ENCODE data around the gene DDI2.
"Not testable (repeated sequence)": the region's sequence is repeated elsewhere in the genome, so short reads cannot be mapped to it uniquely, and the experiment has no call there.

Gene DDI2

DNA sequence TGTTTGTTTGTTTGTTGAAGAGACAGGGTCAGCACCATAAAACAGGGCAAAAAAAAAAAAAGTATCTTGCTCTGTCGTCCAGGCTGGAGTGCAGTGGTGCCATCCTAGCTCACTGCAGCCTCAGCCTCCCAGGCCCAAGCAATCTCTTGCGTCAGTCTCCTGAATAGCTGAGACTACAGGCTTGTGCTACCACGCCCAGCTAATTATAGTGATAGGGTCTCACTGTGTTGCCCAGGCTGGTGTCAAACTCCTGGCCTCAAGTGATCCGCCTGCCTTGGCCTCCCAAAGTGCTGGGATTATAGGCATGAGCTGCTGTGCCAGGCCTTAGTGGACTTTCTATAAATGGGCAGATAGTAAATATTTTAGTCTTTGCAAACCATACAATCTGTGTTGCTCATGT, 19.2 kb downstream of the DDI2 start:
- DNase-seq (ENCODE audit: low read depth in 3 of 3): no peak

DNA sequence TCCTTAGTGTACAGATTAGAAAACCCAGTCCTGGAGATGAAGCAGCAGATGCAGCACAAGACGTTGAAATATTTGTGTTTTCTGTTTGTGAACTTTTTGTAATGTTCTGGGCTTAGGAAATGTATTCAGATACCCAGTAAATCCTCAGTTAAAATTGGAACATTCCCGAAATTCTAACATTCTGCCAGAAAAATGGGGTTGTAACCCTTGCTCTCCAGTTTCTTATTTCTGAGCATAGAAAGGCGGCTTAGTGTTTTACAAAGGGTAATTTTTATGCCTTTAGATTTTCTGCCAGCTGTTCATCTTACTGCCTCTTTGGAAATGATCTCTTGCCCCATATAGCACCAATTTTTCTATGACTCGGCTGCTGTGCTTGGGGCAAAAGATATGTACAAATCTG, 20.6 kb downstream of the DDI2 start:
- no peak for DNase-seq (ENCODE audit: low read depth in 3 of 3)

DNA sequence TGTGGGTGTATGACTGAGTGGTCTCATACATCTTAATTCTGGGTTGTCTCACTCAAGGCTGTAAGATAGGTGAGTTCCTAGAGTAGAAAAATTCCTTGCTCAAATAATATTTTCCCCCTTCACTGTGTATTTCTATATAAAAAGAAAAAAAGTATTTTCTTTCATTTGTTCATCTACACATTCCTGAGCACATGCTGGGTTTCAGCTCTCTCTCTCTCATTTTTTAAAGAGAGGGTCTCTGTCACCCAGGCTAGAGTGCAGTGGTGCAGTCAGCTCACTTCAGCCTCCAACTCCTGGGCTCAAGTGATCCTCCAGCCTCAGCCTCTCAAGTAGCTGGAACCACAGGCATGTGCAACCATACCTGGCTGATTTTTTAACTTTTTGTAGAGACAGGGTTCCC, 22.0 kb downstream of the DDI2 start:
- DNase-seq (ENCODE audit: low read depth in 3 of 3): no peak

DNA sequence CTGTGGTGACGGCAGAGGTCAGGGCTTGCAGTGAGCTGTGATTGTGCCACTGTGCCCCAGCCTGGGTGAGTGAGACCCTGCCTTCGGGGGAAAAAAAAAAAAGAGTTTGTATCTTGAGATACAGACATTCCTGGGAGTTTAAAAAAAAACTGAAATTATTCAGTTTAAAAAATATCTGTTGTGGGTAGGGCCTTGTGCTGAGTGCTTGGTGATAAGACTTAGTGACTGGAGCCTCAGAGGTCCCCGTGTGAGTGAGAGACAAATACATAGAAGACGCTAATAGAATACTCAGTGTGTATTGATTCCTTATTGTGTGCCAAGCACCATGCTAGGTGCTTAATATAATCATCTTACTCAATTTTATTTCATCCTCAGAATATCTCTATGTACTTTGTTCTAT, 22.7 kb downstream of the DDI2 start:
- no peak for DNase-seq (ENCODE audit: low read depth in 3 of 3)

DNA sequence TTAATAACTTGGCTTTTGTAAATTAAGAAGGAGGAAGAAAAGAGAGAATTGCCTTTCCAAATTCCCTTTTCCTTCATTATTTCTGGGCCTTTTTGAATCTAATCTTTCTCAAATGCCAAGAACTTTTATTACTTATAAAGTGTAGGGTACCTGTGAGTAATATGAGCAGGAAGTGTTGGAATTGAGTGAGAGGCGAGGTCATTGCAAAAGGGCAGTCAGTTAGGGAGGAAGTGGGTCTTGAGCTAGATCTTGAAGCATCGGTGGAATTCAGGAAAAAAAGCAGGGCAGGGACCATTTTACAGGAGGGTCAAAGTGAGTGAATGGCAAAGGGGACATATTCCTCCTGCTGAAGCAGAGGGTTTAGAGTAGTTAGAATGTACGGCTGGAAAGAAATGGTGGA, 23.4 kb downstream of the DDI2 start:
- no peak for DNase-seq (ENCODE audit: low read depth in 3 of 3)

DNA sequence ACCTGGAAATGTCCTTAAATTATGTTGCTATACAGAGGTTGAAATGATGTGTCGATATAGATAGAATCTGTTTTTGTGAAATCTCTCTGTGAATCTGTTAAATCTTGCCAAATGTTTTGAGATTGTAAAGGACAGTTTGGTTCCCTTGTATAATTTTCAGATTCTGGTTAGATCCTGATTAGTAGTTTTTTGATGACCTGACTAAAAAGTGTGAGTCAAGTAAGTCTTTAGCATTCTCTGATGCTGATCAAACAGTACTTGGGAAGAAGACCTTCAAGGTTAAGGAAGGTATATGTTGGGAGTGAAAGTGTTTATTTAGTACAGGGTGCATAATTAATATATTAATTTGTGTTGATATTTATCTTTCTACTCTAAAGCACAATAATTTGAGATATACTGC, 32.7 kb downstream of the DDI2 start:
- no peak for DNase-seq (ENCODE audit: low read depth in 3 of 3)

DNA sequence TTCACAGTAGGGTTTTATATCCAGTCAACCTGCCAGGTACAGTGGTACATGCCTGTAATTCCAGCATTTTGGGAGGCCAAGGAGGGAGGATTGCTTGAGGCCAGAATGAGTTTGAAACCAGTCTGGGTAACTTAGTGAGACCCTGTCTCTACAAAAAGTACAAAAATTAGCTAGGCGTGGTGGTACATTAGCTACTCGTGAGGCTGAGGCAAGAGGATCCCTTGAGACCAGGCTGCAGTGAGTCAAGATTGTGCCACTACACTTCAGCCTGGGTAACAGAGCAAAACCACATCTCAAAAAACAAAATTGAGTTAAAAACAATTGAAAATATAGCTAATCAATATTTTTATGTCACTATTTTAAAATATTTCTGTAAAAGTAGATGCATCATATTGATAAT, 33.2 kb downstream of the DDI2 start:
- no peak for DNase-seq (ENCODE audit: low read depth in 3 of 3)

DNA sequence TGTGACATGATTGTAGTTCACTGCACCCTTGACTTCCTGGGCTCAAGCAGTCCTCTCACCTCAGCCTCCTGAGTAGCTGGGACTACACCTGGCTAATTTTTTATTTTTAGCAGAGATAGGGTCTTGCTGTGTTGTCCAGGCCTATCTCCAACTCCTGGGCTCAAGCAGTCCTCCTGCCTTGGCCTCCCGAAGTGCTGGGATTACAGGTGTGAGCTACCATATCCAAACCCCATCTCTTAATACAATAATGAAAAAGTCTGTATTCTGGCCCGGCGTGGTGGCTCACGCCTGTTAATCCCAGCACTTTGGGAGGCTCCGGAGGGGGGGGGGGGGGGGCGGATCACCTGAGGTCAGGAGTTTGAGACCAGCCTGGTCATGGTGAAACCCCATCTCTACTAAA, 34.9 kb downstream of the DDI2 start:
- DNase-seq (ENCODE audit: low read depth in 3 of 3): not testable (repeated sequence)

DNA sequence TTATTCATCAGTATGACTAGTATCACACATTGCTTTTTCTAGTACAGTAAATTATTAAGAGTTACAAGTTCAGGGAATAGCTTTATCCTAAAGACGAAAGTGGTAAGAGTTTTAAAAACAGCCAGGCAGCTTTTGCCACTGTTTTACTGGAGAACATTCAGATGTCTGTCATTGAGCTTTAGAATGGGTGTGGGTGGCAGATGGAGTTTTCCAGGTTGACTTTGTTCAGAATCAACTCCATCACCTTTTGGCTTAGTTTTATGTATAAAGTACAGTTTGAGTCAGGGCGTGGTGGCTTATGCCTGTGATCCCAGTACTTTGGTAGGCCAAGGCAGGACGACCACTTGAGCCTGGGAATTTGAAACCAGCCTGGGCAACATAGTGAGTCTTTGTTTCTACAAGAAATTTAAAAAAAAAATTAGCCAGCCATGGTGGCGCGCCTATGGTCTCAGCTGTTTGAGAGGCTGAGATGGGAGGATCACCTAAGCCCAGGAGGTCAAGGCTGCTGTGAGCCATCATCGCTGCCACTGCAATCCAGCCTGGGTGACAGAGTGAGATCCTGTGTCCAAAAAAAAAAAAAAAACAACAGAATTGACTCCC, 36.9 kb downstream of the DDI2 start:
- no peak for DNase-seq (ENCODE audit: low read depth in 3 of 3)

DNA sequence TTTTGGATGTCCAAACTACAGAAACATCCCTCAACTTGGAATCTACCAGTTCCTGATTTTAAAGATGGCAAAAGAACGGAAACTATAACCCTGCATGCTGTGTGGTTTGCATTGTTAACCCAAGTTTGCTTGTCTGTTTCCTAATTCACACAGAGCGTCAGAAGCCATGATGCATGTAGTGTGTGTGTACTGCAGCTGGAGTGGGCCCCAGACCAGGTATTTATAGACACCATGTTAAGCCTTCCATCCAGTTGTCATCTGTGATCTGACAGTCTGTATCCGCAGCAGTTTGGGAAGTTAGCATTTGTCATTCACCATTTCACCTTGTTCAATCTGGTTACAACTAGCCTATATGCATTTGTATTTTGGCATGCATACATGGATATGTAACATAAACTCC, 39.2 kb downstream of the DDI2 start:
- no peak for DNase-seq (ENCODE audit: low read depth in 3 of 3)

DNA sequence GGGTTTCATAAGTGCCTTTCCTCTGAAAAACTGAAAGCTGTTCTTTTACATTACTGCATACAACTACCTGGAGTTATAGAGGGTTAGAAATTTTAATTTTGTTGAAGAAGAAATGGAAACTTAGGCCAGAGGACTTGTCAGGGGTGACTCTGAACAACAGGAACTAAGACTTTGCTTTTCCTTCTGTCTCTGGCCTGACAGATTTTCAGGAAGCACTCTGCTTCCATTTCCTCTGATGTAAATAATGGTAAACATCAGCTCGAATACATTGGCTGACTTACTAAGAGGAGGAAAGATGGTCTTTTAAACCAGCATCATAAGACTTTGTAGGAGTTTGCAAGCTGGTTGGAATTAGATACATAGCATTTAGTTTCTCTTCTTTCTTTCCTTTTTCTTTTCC, 39.8 kb downstream of the DDI2 start:
- DNase-seq (ENCODE audit: low read depth in 3 of 3): no peak

DNA sequence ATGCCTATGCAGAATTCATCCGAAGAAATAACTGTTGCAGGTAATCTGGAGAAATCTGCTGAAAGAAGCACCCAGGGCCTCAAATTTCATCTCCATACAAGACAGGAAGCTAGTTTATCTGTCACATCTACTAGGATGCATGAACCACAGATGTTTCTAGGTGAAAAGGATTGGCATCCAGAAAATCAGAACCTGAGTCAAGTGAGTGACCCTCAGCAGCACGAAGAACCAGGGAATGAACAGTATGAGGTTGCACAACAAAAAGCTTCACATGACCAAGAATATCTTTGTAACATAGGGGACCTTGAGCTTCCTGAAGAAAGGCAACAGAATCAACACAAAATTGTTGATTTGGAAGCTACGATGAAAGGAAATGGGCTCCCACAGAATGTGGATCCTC, 42.9 kb downstream of the DDI2 start:
- DNase-seq (ENCODE audit: low read depth in 3 of 3): no peak

DNA sequence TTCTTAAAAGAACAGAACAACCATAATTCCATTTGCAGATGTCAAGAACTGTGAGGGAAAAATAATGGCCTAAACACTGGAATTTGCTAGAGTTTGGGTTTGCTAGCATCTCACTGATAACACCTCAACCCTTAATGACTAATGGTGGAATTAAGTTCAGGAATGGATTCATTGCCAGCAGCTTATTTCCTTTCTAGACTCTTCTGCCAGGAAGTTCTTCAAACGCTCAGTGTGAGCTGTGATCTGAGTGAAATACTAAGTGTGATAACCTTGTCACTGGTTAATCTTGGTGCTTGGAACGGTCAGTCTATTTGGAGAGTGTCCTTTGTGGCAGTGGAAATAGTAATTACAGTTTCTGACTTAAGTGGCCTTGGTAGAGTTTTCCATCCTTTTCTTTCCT, 45.2 kb downstream of the DDI2 start:
- DNase-seq (ENCODE audit: low read depth in 3 of 3): no peak

DNA sequence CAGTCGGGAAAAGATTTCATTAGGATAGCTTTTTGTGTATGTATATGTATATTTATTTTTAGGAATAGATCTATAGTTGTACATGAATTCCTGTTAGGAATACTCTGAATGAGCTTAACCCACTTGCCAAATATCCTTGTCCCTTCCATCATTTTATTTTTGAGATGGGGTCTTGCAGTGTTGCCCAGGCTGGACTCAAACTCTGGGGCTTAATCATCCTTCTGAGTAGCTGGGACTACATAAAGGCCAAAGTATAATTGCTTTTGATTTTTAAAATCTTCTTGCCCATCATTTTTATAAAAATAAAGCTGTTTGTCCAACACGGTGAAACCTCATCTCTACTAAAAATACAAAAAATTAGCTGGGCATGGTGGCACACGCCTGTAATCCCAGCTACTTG, 46.7 kb downstream of the DDI2 start:
- no peak for DNase-seq (ENCODE audit: low read depth in 3 of 3)

DNA sequence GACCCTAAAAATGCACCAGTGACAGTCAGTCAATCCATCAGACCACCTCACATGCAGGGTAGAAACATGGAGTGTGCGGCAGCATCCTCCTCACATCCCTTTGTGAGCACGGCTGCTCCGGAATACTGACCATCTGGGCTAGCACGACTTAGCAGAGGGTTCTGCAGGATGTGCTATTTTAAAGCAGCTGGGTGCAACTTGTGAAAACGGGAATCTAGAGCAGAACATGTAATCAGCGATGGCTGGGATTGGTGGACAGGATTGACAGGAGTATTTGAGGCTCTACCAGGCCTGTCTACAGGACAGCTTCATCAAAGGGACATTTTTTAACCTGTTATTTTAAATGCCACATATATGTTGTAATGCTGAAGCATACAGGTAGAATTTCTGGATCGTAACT, 50.1 kb downstream of the DDI2 start:
- no peak for DNase-seq (ENCODE audit: low read depth in 3 of 3)

DNA sequence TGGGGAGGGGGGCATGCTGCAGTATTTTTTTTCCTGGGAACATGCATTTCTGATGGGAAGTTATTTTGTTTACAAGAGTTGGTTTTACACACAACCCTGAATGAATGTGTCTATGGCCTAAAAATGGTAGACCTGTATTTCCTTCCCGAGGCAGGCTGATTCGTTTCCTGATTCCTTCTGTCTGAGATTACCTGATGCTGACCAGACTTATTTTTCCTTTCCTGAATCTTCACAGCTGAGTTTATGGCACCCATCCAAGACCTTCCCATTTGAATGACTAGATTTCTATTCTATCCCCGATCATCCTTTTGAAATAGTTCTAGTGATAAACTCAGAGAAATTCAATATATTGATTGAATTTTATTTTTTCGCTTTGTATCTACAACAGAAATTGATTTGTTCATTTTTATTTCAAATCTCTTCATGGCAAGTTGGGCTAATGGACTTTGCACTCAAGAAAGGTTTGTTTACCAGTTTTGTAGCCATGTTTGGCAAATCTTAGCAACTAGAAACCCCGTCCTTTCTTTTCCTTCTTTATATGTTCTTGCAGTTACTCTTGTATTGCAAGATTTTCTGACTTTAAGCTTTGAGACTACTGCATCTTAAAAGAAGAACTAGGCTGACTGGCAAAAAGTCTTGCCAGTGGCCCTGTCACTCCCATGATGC, 51.0 kb downstream of the DDI2 start:
- DNase-seq (ENCODE audit: low read depth in 3 of 3): no peak

DNA sequence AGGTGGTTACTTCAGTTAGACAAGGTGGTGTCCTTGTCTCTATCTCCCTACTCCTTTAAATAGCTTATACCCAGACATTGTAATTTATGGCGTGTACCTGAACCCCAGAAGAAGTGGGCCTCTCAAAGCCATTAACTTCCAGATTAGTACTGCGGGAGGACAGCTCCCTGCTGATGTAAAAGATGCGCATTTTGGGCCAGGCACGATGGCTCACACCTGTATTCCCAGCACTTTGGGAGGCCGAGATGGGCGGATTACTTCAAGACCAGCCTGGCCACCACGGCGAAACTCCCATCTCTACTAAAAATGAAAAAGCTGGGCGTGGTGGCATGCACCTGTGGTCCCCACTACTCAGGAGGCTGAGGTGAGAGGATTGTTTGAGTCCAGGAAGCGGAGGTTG, 51.8 kb downstream of the DDI2 start:
- DNase-seq (ENCODE audit: low read depth in 3 of 3): no peak

DNA sequence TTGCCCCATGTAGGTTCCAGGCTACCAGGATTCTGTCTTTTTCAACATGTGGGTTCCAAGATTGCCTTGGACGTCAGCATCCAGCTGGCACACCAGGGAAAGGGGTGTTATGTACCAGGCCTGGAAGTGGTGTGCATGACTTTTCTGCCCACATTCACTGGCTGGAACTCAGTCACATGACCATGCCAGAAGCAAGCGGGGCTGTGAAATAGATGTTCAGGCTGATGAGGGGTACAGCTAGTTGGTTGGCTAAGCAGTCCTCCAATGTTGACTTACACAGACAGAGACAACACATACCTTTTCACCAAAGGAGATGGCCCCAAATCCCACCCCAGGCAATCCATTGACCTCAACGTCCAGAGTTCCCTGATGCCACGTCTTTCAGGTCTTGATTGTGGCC, 52.6 kb downstream of the DDI2 start:
- no peak for DNase-seq (ENCODE audit: low read depth in 3 of 3)

DNA sequence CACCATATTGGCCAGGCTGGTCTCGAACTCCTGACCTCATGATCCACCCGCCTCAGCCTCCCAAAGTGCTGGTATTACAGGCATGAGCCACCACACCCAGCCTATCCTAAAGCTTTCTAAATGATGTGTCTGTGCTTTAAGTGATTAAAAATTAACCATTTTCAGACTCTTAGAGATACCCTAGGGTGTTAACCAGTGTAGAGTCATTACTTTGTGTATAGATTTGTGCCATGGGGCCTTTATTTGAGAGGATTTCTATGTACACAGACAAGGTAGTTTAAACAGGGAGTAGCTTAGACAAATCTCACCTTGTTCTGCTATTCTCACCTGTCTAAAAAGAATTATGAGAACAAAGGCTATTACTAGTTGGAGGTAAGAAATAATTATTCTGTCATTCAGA, 54.2 kb downstream of the DDI2 start:
- no peak for DNase-seq (ENCODE audit: low read depth in 3 of 3)

DNA sequence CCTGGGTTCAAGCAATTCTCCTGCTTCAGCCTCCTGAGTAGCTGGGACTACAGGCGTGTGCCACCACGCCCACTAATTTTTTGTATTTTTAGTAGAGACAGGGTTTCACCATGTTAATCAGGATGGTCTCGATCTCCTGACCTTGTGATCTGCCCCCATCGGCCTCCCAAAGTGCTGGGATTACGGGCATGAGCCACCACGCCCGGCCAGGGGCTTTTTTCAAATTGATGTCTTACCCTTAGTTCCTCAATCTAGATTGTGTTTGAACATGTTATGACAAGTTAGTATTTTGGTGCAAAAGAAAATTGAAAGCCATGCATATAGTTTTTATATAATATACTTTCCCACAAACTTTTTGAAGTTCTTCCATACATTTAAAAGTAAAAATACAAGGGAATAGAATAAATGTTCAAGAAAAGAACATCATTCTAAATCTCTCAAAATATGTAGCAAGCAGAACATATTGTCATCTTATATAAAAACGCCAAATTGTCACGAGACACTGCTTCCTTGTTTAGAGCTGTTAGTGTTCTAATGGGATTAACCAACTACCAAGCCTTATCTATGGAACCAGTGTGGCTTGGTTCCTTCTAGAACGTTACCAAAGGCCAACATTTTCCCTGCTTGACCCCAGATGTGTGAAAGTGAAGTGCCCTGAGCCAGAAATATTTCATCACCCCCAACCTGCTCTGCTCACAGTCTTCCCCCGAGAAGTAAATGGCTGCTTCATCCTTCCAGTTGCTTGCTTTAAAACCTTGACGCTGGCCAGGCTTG, 57.3 kb downstream of the DDI2 start:
- no peak for DNase-seq (ENCODE audit: low read depth in 3 of 3)

DNA sequence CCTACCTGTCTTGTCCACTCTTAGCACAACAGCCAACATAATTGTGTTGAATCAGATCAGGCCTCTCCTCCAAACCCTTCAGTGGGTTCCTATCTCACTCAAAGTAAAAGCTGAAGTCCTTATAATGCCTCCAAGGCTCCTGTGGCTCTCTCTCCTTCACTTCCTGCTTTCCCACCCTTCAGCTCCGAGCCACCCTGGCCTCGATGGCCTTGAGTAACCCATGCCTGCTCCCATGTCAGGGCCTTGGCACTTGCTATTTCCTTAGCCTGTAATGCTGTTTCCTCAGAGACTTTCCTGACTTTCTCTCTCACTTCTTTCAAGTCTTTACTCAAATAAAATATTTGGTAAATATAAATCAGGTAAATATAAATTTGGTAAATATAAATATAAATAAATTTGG, 58.8 kb downstream of the DDI2 start:
- no peak for DNase-seq (ENCODE audit: low read depth in 3 of 3)

DNA sequence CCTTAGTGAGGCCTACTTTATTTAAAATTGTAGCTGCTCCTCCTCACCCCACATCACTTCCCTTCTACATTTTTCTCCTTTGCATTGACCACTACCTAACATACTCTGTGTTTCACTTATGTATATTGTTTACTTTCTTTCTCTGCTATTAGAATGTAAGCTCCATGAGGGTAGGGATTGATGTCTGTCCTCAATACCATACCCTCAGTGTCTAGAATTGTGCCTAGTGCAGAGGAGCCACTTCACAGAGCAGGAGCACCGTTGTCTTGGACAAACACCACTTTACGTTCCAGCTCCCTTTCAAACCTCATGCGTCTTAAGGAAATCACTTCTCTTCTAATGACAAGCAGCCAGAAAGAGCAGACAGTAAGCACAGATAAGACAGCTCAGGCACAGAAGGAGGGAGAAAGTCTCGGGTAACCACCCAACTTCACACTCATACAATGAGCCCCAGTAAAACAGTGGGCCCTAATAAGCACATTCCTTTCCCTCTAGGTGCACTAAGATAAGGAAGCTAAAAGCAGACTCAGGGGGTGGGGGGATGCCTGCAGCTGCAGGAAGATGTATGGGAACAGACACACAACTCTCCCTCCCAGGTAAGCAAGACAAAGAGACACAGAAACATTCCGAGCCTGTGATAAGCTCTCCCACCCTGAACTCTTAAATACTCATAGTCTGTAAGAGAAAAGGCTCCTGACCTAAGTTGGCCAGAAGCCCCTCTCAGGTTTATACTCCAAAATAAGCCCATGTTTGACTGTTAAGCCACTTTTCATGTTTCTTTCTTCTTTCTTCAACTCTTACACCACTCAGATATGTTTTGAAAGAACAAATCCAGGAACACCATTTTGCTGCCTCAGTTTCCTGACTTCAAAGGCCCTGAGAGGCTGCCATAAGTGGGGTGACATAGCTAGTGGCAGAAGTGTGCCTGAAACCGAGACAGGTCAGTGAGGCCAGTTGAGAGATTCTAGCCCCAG, 59.7 kb downstream of the DDI2 start:
- DNase-seq (ENCODE audit: low read depth in 3 of 3): no peak
